SK-N-MC (cell line): ENCODE measurements around the gene CEP162.

Experiments
- DNase-seq: peaks from one replicate; pipeline ENCODE4 v3.0.0-alpha.2; 2011; ENCODE audit warnings: low read depth, low spot score
- H3K27ac ChIP-seq: fragments of 200-600 bp; sonication (generic); 2 replicates; pipeline ENCODE4 v1.5.1; 2016; ENCODE audit warnings: mixed run types
- H3K36me3 ChIP-seq: fragments of 200-600 bp; sonication (generic); 2 replicates; pipeline ENCODE4 v1.6.1; 2017; ENCODE audit warnings: antibody characterized with exemption, low read length, mixed read lengths; ENCODE audit not compliant: insufficient read depth
- H3K4me3 ChIP-seq: fragments of 200-600 bp; sonication (generic); 2 replicates; pipeline ENCODE4 v1.5.1; 2016
- H3K9ac ChIP-seq: fragments of 200-600 bp; sonication (generic); 2 replicates; pipeline ENCODE4 v1.8.0; 2017; ENCODE audit warnings: mixed run types, mixed read lengths; ENCODE audit not compliant: insufficient read length
- H3K9me3 ChIP-seq: fragments of 200-600 bp; sonication (generic); 2 replicates; pipeline ENCODE4 v1.6.1; 2017; ENCODE audit warnings: low read depth, mild to moderate bottlenecking, antibody characterized with exemption, low read length, moderate library complexity, mixed read lengths
- EZH2 ChIP-seq: fragments of 200-600 bp; sonication (generic); IDR thresholded peaks from one replicate; pipeline ENCODE4 v1.6.1; 2017; ENCODE audit warnings: antibody characterized with exemption
- FOXP2 ChIP-seq: optimal IDR thresholded peaks from 2 replicates; pipeline ENCODE3; 2011; ENCODE audit warnings: mild to moderate bottlenecking, moderate library complexity; ENCODE audit not compliant: insufficient read depth; ENCODE audit errors: extremely low read length, control extremely low read depth
- POLR2AphosphoS5 ChIP-seq: IDR thresholded peaks from 2 replicates; pipeline ENCODE4 v1.6.1; 2012; ENCODE audit warnings: mild to moderate bottlenecking, low read depth, low read length, borderline replicate concordance

The CEP162 gene

GRCh38 chr6:84268781-84269180 lies 41.3 kb upstream of the CEP162 start:
- H3K9me3 ChIP-seq, result no peaks in the 10 kb centered on the region
- no peak for DNase-seq
- no peak overlapping the region for H3K27ac ChIP-seq
- no peaks in the 10 kb centered on the region for H3K36me3 ChIP-seq
- TF ChIP-seq EZH2 (no peak), FOXP2 (no peak)
- H3K4me3 ChIP-seq, result no peak overlapping the region
- H3K9ac ChIP-seq, result no peak overlapping the region

GRCh38 chr6:84263557-84263956 lies 36.1 kb upstream of the CEP162 start:
- Histone ChIP-seq H3K27ac (no peak overlapping the region), H3K9ac (no peak overlapping the region), H3K9me3 (no peaks in the 10 kb centered on the region), H3K4me3 (no peak overlapping the region), H3K36me3 (no peaks in the 10 kb centered on the region)
- TF ChIP-seq FOXP2 (no peak), EZH2 (no peak), POLR2AphosphoS5 (no peak)
- no peak for DNase-seq

GRCh38 chr6:84260926-84261325 lies 33.5 kb upstream of the CEP162 start:
- TF ChIP-seq FOXP2 (no peak), POLR2AphosphoS5 (no peak), EZH2 (no peak)
- Histone ChIP-seq H3K36me3 (no peaks in the 10 kb centered on the region), H3K27ac (no peak overlapping the region), H3K4me3 (no peak overlapping the region), H3K9me3 (no peaks in the 10 kb centered on the region), H3K9ac (no peak overlapping the region)
- no peak for DNase-seq

GRCh38 chr6:84260196-84260595 lies 32.8 kb upstream of the CEP162 start:
- no peak for DNase-seq
- H3K27ac ChIP-seq, result no peak overlapping the region

GRCh38 chr6:84258866-84259265 lies 31.4 kb upstream of the CEP162 start:
- TF ChIP-seq FOXP2 (no peak), POLR2AphosphoS5 (no peak), EZH2 (no peak)
- Histone ChIP-seq H3K4me3 (no peak overlapping the region), H3K27ac (no peak overlapping the region), H3K36me3 (no peaks in the 10 kb centered on the region), H3K9me3 (no peaks in the 10 kb centered on the region), H3K9ac (no peak overlapping the region)
- DNase-seq, result no peak

More at GRCh38 chr6:84260196-84260595, 32.8 kb upstream of the CEP162 start:
- TF ChIP-seq POLR2AphosphoS5 (no peak), FOXP2 (no peak), EZH2 (no peak)
- Histone ChIP-seq H3K9me3 (no peaks in the 10 kb centered on the region), H3K4me3 (no peak overlapping the region), H3K36me3 (no peaks in the 10 kb centered on the region), H3K9ac (no peak overlapping the region)

GRCh38 chr6:84258268-84258667 lies 30.8 kb upstream of the CEP162 start:
- no peak overlapping the region for H3K9ac ChIP-seq
- TF ChIP-seq POLR2AphosphoS5 (no peak), FOXP2 (no peak), EZH2 (no peak)
- no peak overlapping the region for H3K4me3 ChIP-seq
- no peak overlapping the region for H3K27ac ChIP-seq
- no peaks in the 10 kb centered on the region for H3K9me3 ChIP-seq
- no peak for DNase-seq
- no peaks in the 10 kb centered on the region for H3K36me3 ChIP-seq

GRCh38 chr6:84255641-84256040 lies 28.2 kb upstream of the CEP162 start:
- TF ChIP-seq FOXP2, result no peak
- TF ChIP-seq POLR2AphosphoS5, result no peak
- no peak for TF ChIP-seq EZH2
- Histone ChIP-seq H3K36me3 (no peaks in the 10 kb centered on the region), H3K9ac (no peak overlapping the region), H3K4me3 (no peak overlapping the region), H3K27ac (no peak overlapping the region), H3K9me3 (no peaks in the 10 kb centered on the region)
- DNase-seq, result no peak

- Histone ChIP-seq H3K9ac (no peak overlapping the region), H3K27ac (no peak overlapping the region), H3K36me3 (no peaks in the 10 kb centered on the region), H3K4me3 (no peak overlapping the region), H3K9me3 (no peaks in the 10 kb centered on the region)
- no peak for DNase-seq
- TF ChIP-seq FOXP2 (no peak), POLR2AphosphoS5 (no peak), EZH2 (no peak)
These were observed 25.9 kb upstream of the CEP162 start for GRCh38 chr6:84253380-84253779.

GRCh38 chr6:84251891-84252539 lies 24.6 kb upstream of the CEP162 start:
- no peak for DNase-seq
- Histone ChIP-seq H3K9ac (no peak overlapping the region), H3K9me3 (no peaks in the 10 kb centered on the region), H3K4me3 (no peak overlapping the region), H3K27ac (no peak overlapping the region), H3K36me3 (no peaks in the 10 kb centered on the region)
- TF ChIP-seq FOXP2 (no peak), EZH2 (no peak), POLR2AphosphoS5 (no peak)
